OCI-LY7 (cell line): Measurements from ENCODE around the gene PCNX1. TPM values are rescaled to one million over a fixed set of nuclear protein-coding genes. Genes with fewer than 3 reads are reported as not detected.

Experiments
- BruUV-seq: library from RNA; stranded (reverse); fragments of 400-500 nt; replicated peaks from 2 replicates; lab custom pipeline; 2021; lab: Mats Ljungman, UMichigan
- CTCF ChIA-PET: fragments of 300-600 bp; sonication (Branson Sonifier 250); formaldehyde crosslinking; loops from one replicate; lab custom pipeline; 2022; ENCODE audit warnings: antibody characterized with exemption; ENCODE audit not compliant: unreplicated experiment; lab: Charles Lee
- POLR2A ChIA-PET: fragments of 300-600 bp; sonication (Branson Sonifier 250); formaldehyde crosslinking; loops from one replicate; lab custom pipeline; 2022; ENCODE audit warnings: antibody characterized with exemption; lab: Charles Lee
- DNase-seq: peaks from one replicate; pipeline ENCODE4 v3.0.0-alpha.2; 2015; ENCODE audit warnings: low spot score
- H2AFZ ChIP-seq: fragments of 200-600 bp; sonication (generic), shearing (Covaris generic); 2 replicates; pipeline ENCODE4 v1.6.1; 2014; ENCODE audit warnings: mild to moderate bottlenecking, antibody characterized with exemption, low read length, moderate library complexity
- H3K27ac ChIP-seq: fragments of 200-600 bp; sonication (generic); 2 replicates; pipeline ENCODE4 v1.5.1; 2014; ENCODE audit warnings: mixed run types, low read depth, mild to moderate bottlenecking, moderate library complexity, low read length, inconsistent platforms; ENCODE audit not compliant: poor library complexity, severe bottlenecking
- H3K36me3 ChIP-seq: fragments of 200-600 bp; sonication (generic); 2 replicates; pipeline ENCODE4 v1.6.1; 2014; ENCODE audit warnings: mild to moderate bottlenecking, antibody characterized with exemption, low read length, moderate library complexity, mixed read lengths; ENCODE audit not compliant: insufficient read depth
- H3K4me1 ChIP-seq: fragments of 200-600 bp; sonication (generic); 2 replicates; pipeline ENCODE4 v1.5.1; 2014; ENCODE audit warnings: mild to moderate bottlenecking, low read length; ENCODE audit not compliant: insufficient read depth, poor library complexity, severe bottlenecking
- H3K4me2 ChIP-seq: fragments of 200-600 bp; sonication (generic); 2 replicates; pipeline ENCODE4 v1.6.1; 2014; ENCODE audit warnings: mild to moderate bottlenecking, low read length
- H3K4me3 ChIP-seq: fragments of 200-600 bp; sonication (generic); 2 replicates; pipeline ENCODE4 v1.5.1; 2014; ENCODE audit warnings: mild to moderate bottlenecking, low read depth, low read length; ENCODE audit not compliant: poor library complexity, severe bottlenecking
- H3K79me2 ChIP-seq: fragments of 200-600 bp; sonication (generic); 2 replicates; pipeline ENCODE4 v1.6.1; 2016; ENCODE audit warnings: low read depth, mild to moderate bottlenecking, low read length, moderate library complexity, mixed read lengths; ENCODE audit not compliant: insufficient read depth
- H3K9me2 ChIP-seq: fragments of 200-600 bp; sonication (generic); 2 replicates; pipeline ENCODE4 v1.6.1; 2016; ENCODE audit warnings: mild to moderate bottlenecking, low read length, mixed read lengths; ENCODE audit not compliant: insufficient read depth
- H3K9me3 ChIP-seq: fragments of 200-600 bp; sonication (generic); 2 replicates; pipeline ENCODE4 v1.6.1; 2014; ENCODE audit warnings: mild to moderate bottlenecking, mixed run types, low read length, mixed read lengths
- H4K20me1 ChIP-seq: fragments of 200-600 bp; sonication (generic); 2 replicates; pipeline ENCODE4 v1.6.1; 2014; ENCODE audit warnings: mild to moderate bottlenecking, antibody characterized with exemption, low read length, moderate library complexity, mixed read lengths; ENCODE audit not compliant: insufficient read depth
- EZH2phosphoT487 ChIP-seq: fragments of 200-600 bp; sonication (generic); IDR thresholded peaks from 2 replicates; pipeline ENCODE4 v1.6.1; 2018; ENCODE audit warnings: low read depth, borderline replicate concordance, mild to moderate bottlenecking, mixed run types, antibody characterized with exemption, low read length, moderate library complexity, mixed read lengths
- intact Hi-C: fragments of 100-400 bp; cut with micrococcal nuclease; formaldehyde crosslinking; loops from one replicate; pipeline ENCODE4 v1.10.0; 2022; ENCODE audit not compliant: unreplicated experiment
- total RNA-seq, 2 experiments: library from RNA; depleted of rRNA in 1 of 2; stranded (reverse); fragments of >200 nt in 1 of 2; shearing (Covaris generic) in 1 of 2; gene quantifications; 2 replicates each; pipeline ENCODE4 v1.2.3, GENCODE V29; 2014 to 2022
- TF ChIP-seq, protein P1 (sequence below): fragments of 200-600 bp; sonication (generic); conservative IDR thresholded peaks from 2 replicates; pipeline ENCODE4 v1.5.1; 2014; ENCODE audit warnings: mild to moderate bottlenecking, antibody characterized with exemption, low read length, moderate library complexity, mixed read lengths

The PCNX1 gene
- total RNA-seq, 2 experiments from 2014 or later, result 27.7 to 33.5 TPM

- Histone ChIP-seq H3K27ac (peak overlapping the region; percentile 42), H4K20me1 (no peaks in the 10 kb centered on the region), H3K4me1 (peaks cover 31% of the 10 kb centered on the region), H3K9me2 (no peaks in the 10 kb centered on the region), H3K9me3 (peaks cover 2% of the 10 kb centered on the region; the same call in 1 of the 2 replicates), H3K79me2 (no peaks in the 10 kb centered on the region), H3K36me3 (no peaks in the 10 kb centered on the region), H3K4me2 (peak overlapping the region; percentile 56), H2AFZ (peak overlapping the region; percentile 79; the same call in 1 of the 2 replicates), H3K4me3 (peak overlapping the region; percentile 27)
- CTCF ChIA-PET, result interaction anchor here (1.3 kb wide), 1 partner anchor 596 kb away, joined by 3 read pairs; no protein-coding TSS in a partner anchor
- TF ChIP-seq, protein P1, sequence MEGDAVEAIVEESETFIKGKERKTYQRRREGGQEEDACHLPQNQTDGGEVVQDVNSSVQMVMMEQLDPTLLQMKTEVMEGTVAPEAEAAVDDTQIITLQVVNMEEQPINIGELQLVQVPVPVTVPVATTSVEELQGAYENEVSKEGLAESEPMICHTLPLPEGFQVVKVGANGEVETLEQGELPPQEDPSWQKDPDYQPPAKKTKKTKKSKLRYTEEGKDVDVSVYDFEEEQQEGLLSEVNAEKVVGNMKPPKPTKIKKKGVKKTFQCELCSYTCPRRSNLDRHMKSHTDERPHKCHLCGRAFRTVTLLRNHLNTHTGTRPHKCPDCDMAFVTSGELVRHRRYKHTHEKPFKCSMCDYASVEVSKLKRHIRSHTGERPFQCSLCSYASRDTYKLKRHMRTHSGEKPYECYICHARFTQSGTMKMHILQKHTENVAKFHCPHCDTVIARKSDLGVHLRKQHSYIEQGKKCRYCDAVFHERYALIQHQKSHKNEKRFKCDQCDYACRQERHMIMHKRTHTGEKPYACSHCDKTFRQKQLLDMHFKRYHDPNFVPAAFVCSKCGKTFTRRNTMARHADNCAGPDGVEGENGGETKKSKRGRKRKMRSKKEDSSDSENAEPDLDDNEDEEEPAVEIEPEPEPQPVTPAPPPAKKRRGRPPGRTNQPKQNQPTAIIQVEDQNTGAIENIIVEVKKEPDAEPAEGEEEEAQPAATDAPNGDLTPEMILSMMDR, result no peak
- no peak for TF ChIP-seq EZH2phosphoT487
- no TSS peak for BruUV-seq
- intact Hi-C loops, result loop anchor here (10.0 kb wide), 1 partner anchor 263 kb away; no protein-coding TSS in a partner anchor
- POLR2A ChIA-PET, result interaction anchor here (0.6 to 1.6 kb wide), 7 partner anchors 9 to 183 kb away, joined by 3 to 4 read pairs (median 3); no protein-coding TSS in a partner anchor
- no peak for DNase-seq
Measured at GRCh38 chr14:71141701-71142374, 234.6 kb downstream of the PCNX1 start.

DNA sequence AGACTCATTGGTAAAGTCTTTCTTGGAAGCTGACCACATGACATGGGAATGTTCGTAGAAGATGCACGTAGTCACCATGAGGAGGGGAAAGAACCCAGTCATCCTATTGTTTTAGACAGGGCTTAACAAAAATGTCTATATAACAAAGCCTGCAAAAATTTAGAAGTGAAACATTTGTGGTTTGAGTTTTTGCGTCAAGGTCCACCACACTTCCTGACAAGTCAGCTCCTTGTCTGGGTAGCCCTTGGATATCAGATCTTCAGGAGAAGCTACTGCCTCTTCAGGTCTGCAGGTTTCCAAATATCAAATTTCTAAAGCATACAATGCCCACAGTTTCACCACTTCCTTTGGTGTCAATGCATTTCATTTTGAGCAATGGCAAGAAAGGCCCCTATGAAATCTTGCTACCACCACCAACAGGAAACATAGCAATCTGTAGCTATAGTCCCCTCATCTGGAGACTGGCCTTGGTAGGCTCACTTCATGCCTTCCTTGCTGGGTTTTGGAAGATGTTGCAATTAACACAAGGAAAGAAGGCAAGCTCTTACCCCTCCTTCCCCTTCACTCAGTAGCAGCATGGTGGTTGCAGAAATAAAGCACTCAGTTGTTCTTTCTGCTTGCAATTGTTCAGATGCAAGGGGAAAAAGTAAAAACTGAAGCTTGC is 235.2 kb downstream of the PCNX1 start:
- POLR2A ChIA-PET, result interaction anchor here (1.0 to 1.6 kb wide), 5 partner anchors 10 to 182 kb away, joined by 3 to 4 read pairs (median 3); no protein-coding TSS in a partner anchor

More for the DNA sequence above, 235.2 kb downstream of the PCNX1 start:
- no peaks in the 10 kb centered on the region for H3K79me2 ChIP-seq
- CTCF ChIA-PET, result interaction anchor here (1.3 kb wide), 1 partner anchor 596 kb away, joined by 3 read pairs; no protein-coding TSS in a partner anchor
- peak overlapping the region; percentile 79; the same call in 1 of the 2 replicates for H2AFZ ChIP-seq
- intact Hi-C loops, result loop anchor here (10.0 kb wide), 1 partner anchor 262 kb away; no protein-coding TSS in a partner anchor
- BruUV-seq, result no TSS peak
- H3K9me2 ChIP-seq, result no peaks in the 10 kb centered on the region
- H4K20me1 ChIP-seq, result no peaks in the 10 kb centered on the region
- H3K4me1 ChIP-seq, result peaks cover 31% of the 10 kb centered on the region
- H3K27ac ChIP-seq, result peak overlapping the region; percentile 42
- TF ChIP-seq EZH2phosphoT487, result no peak
- TF ChIP-seq, protein P1, result no peak
- H3K4me3 ChIP-seq, result peak overlapping the region; percentile 27
- DNase-seq, result peak; percentile 51
- H3K9me3 ChIP-seq, result no peaks in the 10 kb centered on the region; the same call in 1 of the 2 replicates
- no peaks in the 10 kb centered on the region for H3K36me3 ChIP-seq
- peak overlapping the region; percentile 56 for H3K4me2 ChIP-seq
